GM10266 (cell line): Measurements from ENCODE around the gene ZBTB26.

Experiments used
- DNase-seq: peaks from one replicate; pipeline ENCODE4 v3.0.0; 2012; ENCODE audit errors: extremely low spot score
- TF ChIP-seq, protein P1 (sequence below): IDR thresholded peaks from 2 replicates; pipeline ENCODE4 v1.5.1; 2012; ENCODE audit warnings: mild to moderate bottlenecking, low read depth; ENCODE audit not compliant: control insufficient read depth, insufficient read depth; ENCODE audit errors: missing control alignments

The ZBTB26 gene

GRCh38 chr9:122950263-122950662 lies 19.0 kb upstream of the ZBTB26 start:
- no peak for DNase-seq
- TF ChIP-seq, protein P1, sequence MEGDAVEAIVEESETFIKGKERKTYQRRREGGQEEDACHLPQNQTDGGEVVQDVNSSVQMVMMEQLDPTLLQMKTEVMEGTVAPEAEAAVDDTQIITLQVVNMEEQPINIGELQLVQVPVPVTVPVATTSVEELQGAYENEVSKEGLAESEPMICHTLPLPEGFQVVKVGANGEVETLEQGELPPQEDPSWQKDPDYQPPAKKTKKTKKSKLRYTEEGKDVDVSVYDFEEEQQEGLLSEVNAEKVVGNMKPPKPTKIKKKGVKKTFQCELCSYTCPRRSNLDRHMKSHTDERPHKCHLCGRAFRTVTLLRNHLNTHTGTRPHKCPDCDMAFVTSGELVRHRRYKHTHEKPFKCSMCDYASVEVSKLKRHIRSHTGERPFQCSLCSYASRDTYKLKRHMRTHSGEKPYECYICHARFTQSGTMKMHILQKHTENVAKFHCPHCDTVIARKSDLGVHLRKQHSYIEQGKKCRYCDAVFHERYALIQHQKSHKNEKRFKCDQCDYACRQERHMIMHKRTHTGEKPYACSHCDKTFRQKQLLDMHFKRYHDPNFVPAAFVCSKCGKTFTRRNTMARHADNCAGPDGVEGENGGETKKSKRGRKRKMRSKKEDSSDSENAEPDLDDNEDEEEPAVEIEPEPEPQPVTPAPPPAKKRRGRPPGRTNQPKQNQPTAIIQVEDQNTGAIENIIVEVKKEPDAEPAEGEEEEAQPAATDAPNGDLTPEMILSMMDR, result no peak

GRCh38 chr9:122949696-122950095 lies 18.4 kb upstream of the ZBTB26 start:
- DNase-seq, result no peak
- TF ChIP-seq, protein P1, result no peak

GRCh38 chr9:122948313-122948712 lies 17.0 kb upstream of the ZBTB26 start:
- no peak for DNase-seq
- TF ChIP-seq, protein P1, result no peak

GRCh38 chr9:122946461-122947005 lies 15.2 kb upstream of the ZBTB26 start:
- no peak for DNase-seq
- TF ChIP-seq, protein P1, result no peak

DNA sequence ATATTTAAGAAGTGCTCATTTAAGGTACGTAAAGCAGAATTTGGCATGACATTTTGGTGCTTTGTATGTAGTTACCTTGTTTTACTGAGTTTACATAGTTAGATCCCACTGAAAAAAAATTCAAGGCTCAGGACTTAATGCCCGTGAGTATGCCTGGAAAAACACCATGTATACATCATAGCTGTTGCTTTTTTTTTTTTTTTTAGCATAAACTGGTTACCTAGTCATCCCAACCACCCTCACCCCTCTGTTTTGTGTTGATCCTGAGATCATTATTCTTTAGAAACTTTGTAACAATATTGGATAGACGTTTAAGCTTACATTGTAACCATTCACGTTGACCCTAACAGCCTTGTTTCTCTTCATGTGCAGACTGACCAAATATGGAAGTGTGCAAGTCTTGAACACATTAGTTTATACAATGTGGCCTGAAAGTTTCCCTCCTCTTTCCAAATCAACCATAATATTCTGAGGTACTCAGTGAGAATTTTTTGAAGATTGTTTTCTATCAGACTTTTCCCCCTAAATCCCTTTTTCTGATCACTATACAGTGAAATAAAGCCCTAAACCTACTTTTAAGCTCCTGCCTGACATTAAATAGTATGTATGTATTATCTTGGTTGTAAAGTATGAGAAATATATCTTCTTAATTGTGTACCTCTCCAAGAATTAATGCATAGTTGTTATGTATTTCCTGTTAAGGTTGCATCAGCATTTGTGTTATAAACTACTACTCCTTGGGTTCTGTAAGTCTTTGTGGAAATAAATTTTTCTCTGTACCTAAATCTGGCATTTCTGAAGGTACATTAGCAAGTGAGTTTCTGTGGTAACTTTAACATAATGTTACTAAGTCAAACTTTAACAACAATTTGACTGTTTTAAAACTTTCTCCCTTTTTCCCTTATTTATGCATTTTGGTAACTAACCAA lies 13.9 kb upstream of the ZBTB26 start:
- TF ChIP-seq, protein P1, result no peak
- no peak for DNase-seq

GRCh38 chr9:122941582-122942234 lies 10.4 kb upstream of the ZBTB26 start:
- DNase-seq, result no peak

More at GRCh38 chr9:122941582-122942234, 10.4 kb upstream of the ZBTB26 start:
- TF ChIP-seq, protein P1, result no peak
